ENCODE data around the gene STK17B. TPM values are rescaled to one million over a fixed set of nuclear protein-coding genes. Genes with fewer than 3 reads are reported as not detected.
A peak's percentile ranks its signal among the peaks of the same experiment; 100 is the strongest.

Gene STK17B
- total RNA-seq, 1 donor, result 43.6 TPM

DNA sequence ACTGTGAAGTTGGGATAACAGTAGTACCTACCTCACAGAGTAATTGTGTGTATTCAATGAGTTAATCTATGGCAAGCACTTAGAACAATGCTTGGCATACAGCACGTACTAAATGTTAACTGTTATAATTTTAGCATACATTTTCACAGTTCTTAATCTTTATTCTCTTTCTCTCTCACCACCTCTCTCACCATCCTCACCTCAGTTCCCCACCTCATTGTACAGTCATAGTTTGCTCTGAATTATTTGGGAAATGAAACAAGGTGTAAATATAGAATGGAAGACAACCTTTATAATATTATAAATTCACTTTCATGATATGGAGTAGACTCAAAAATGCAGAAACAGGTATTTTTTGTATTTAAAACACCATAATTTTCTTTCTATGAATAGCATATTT, 62.8 kb downstream of the STK17B start:
- TF ChIP-seq, protein P1, sequence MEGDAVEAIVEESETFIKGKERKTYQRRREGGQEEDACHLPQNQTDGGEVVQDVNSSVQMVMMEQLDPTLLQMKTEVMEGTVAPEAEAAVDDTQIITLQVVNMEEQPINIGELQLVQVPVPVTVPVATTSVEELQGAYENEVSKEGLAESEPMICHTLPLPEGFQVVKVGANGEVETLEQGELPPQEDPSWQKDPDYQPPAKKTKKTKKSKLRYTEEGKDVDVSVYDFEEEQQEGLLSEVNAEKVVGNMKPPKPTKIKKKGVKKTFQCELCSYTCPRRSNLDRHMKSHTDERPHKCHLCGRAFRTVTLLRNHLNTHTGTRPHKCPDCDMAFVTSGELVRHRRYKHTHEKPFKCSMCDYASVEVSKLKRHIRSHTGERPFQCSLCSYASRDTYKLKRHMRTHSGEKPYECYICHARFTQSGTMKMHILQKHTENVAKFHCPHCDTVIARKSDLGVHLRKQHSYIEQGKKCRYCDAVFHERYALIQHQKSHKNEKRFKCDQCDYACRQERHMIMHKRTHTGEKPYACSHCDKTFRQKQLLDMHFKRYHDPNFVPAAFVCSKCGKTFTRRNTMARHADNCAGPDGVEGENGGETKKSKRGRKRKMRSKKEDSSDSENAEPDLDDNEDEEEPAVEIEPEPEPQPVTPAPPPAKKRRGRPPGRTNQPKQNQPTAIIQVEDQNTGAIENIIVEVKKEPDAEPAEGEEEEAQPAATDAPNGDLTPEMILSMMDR (IDR thresholded peaks at IDR 0.05; ENCODE audit: insufficient read depth, low read depth, low read length), result no peak
- H3K4me3 ChIP-seq (ENCODE audit: low read depth, low read length), result no peak overlapping the region
- DNase-seq (ENCODE audit: low read depth), result no peak

- TF ChIP-seq, protein P1 (IDR thresholded peaks at IDR 0.05; ENCODE audit: insufficient read depth, low read depth, low read length), result no peak
- no peak for DNase-seq (ENCODE audit: low read depth)
- H3K4me3 ChIP-seq (ENCODE audit: low read depth, low read length), result no peak overlapping the region
Observed at GRCh38 chr2:196105951-196106350, 65.4 kb downstream of the STK17B start.

DNA sequence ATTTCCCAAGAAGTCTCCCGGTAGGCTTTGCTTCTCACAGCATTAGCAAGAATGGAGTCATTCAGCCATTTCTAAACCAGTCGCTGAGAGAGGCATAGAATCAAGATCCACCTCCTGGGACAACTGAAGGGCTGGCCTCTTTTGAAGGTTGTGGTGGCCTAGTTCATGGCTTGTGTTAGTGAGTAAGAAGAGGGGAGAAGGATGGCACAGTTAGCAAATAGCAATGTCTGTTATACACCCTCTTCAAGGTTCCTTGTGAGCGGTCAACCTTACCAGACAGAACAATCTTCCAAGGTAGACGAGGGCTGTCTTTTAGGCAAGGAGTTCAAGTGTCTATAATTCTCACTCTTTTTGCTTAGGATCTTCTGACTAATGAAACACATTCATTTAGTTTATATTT, 67.3 kb downstream of the STK17B start:
- TF ChIP-seq, protein P1 (IDR thresholded peaks at IDR 0.05; ENCODE audit: insufficient read depth, low read depth, low read length), result no peak
- no peak overlapping the region for H3K4me3 ChIP-seq (ENCODE audit: low read depth, low read length)
- no peak for DNase-seq (ENCODE audit: low read depth)

- TF ChIP-seq, protein P1 (IDR thresholded peaks at IDR 0.05; ENCODE audit: insufficient read depth, low read depth, low read length), result no peak
- DNase-seq (ENCODE audit: low read depth), result no peak
- no peak overlapping the region for H3K4me3 ChIP-seq (ENCODE audit: low read depth, low read length)
Observed at GRCh38 chr2:196103626-196104025, 67.8 kb downstream of the STK17B start.

- H3K4me3 ChIP-seq (ENCODE audit: low read depth, low read length), result no peak overlapping the region
- peak; percentile 62 for DNase-seq (ENCODE audit: low read depth)
- TF ChIP-seq, protein P1 (IDR thresholded peaks at IDR 0.05; ENCODE audit: insufficient read depth, low read depth, low read length), result no peak
Observed at GRCh38 chr2:196101325-196101991, 69.9 kb downstream of the STK17B start.

DNA sequence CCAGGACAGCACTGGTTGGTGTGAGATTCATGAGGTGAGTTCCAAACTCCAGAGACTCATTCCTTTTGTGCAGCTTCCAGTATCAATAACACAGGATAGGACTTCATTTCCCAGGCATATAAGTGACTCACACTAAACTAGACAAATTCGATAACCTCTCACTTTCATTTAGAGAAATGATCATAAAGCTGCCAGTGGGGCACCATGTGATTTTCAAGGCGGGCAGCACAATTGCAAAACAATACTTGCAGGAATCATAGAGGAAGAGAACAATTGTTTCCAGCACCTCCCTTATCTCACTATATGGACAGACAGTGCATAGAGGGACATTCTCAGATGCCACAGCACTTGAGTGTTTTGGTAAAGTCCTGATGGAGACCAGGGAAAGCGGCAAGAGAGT, 71.5 kb downstream of the STK17B start:
- TF ChIP-seq, protein P1 (IDR thresholded peaks at IDR 0.05; ENCODE audit: insufficient read depth, low read depth, low read length), result no peak
- H3K4me3 ChIP-seq (ENCODE audit: low read depth, low read length), result no peak overlapping the region
- no peak for DNase-seq (ENCODE audit: low read depth)
